GM18909 (cell line): ENCODE data around the gene CCDC12.
"Not testable (repeated sequence)": the region's sequence is repeated elsewhere in the genome, so short reads cannot be mapped to it uniquely, and the experiment has no call there.

Source experiments
- ATAC-seq: cut with Tn5 transposase; IDR thresholded peaks from one replicate; pipeline ENCODE4 v1.9.1; 2021; ENCODE audit warnings: mild to moderate bottlenecking; ENCODE audit not compliant: unreplicated experiment, poor library complexity

Gene CCDC12

DNA sequence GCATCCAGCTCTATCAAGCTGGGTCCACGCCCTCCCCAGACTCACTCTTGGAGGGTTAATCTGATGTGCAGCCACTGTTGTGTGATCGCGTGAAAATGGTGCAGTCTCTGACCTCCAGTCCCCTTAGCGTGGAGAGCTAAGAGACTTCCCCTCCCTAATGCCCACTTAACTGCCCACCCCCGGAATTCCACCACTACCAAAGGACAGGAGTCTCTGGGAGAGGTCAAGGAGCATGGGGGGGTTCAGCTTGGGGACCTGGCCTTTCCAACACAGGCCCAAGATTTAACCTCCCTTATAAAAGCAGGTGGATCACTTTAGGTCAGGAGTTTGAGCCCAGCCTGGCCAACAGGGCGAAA lies 48.8 kb downstream of the CCDC12 start:
- ATAC-seq, result no peak

DNA sequence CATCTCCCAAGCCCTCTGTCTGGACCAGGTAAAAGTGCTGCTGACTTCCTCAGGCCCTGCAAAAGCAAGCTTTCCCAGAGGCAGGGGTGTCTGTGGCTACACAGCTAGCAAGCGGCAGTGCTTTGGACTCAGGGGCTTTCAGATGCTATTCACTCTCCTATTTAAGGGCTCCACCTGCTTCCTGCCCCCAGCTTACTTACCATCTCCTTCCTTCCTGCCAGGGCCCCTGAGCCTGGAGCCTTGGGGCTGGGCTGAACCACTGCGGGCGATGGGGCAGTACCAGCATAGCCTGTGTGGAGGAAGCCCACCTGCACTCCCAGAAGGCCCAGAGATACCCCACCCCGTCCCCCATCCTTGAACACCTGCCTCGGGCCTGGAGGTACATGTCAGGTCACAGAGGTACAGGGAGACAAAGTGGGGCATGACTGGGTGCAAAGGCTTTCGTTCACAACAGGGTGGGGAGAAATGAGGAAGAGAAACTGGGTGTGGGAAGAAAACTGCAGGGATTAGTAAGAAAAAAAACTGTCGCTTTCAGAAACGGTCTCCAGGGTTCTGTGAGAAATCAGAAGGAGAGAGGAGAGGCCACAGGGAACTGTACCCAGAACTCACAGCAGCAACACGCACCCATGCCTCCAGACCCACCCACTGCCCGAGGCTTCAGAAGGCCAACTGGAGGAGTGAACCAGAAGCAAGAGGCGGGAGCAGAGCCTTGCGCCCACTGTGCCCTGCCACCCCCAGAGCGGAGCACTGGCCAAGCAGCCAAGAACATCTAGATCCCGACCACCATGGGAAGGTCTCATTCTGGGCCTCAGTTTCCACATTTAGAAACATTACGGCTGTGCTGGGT lies 49.5 kb downstream of the CCDC12 start:
- peak; percentile 58 for ATAC-seq

DNA sequence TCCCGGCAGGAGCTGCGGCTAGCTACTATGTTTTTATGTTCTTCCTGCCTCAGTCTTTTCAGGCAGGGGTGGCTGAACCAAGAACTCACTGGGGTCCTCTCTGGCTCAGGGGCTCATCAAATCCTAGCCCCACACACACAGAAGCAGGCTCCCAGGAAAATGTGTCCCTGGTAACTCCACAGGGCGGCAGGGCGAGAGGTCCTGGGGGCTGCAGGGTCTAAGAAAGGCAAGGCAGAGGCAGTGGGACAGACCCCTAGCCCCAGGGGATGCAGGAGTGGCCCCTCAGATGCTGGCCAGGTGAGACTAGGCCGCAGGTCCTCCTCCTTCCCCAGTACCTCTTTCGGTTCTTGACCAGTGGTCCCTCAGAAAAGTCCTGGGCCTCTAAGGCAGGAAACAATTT lies 50.1 kb downstream of the CCDC12 start:
- no peak for ATAC-seq

DNA sequence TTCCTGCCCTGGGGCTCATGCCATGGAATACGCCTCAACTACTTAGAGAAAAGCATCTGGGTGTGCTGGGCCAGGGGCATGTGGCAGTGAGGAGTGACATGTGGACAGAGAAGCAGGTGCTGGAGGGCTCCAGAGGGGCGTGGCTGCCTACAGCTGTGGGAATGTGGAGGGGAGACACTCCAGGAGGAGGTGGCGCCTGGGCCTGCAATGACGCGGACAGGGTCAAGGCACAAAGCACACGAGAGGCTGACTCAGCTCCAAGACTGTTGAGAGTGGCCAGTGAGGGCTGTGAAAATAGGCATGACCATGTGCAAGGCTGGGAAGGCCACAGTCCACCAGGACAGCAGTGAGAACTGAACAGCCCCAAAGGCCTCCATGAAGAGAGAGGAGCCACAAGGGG lies 50.5 kb downstream of the CCDC12 start:
- no peak for ATAC-seq

DNA sequence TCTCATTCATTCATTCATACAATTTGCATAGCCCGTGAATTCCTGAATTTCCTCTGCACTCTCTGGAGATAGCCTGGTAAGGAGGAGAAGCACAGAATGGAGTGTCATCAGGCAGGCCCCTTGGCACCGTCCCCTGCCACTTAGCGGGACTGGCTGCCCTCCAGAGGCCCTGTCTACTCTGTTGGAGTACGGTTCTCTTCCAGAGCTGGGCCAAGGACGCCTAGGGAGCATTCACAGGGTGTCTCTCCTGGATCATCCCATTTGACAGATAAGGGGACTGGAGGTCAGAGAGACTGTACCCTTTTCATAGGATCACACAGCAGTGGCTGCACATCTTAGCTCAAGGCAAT lies 51.0 kb downstream of the CCDC12 start:
- ATAC-seq, result no peak

DNA sequence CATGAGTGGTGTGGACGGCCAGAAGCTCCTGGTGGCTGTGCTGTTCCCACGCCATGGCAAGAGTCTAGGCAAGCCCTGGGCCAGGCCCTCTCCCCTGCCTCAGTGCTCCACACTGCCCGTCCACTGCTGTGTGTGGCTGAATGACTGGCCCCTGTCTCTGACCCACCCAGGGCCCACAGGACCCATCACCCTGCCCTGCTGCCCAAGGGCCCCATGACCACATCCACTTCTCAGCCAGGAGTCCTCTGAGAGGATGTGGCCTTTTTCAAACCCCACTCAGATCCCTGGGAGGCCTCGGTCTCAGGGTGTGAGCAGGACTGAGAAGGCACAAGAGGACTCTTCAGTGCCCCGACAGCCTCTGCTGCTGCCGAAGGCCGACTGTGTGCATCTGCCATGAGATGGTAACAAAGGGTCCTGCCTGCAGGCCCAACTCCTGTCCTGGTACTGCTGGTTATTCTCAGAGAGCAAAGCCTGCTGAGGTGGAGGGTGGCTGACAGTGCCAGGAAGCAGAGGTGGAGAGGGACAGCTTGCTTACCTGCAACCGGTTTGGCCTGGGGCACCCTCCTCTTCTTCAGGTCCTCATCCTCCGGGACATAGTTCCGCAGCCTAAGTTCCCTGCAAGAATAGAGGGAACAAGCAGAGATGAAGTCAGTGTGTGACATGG lies 51.5 kb downstream of the CCDC12 start:
- no peak for ATAC-seq

DNA sequence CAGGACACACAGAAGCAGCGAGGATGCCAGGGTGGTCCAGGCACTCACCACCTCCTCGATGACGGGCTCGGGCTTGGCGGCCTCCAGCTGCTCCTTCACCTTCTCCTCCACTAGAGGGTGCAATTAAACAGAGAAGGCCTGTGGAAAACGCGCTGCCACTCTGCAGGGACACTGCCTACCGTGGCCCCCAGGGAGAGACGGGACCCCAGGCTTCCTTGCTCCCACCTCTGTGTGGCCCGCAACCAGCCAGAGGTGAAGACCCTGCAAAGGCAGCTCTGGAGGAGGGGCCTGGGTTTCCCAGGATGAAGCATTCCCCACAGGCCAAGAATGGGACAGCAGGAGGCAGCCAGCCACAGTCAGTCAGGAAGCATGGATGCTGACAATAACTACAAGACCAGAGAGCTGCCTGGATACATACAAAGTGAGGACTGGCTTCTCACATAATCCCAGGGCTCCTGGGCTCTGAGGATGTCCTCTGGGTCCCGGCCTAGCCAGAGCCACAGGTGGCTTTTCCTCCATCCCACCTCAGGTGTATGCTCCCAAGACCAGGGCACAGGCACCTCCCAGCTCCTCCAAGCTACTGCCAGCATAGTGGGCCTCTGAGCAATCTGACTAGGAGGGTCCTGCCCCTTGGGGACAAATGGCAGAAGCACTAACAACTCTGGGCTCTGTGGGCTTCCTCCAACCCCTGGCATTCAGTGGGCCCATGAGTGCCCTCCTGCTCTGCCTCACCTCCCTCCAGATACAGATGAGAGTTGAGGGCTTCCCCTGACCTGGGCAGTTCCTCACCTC lies 52.8 kb downstream of the CCDC12 start:
- no peak for ATAC-seq

DNA sequence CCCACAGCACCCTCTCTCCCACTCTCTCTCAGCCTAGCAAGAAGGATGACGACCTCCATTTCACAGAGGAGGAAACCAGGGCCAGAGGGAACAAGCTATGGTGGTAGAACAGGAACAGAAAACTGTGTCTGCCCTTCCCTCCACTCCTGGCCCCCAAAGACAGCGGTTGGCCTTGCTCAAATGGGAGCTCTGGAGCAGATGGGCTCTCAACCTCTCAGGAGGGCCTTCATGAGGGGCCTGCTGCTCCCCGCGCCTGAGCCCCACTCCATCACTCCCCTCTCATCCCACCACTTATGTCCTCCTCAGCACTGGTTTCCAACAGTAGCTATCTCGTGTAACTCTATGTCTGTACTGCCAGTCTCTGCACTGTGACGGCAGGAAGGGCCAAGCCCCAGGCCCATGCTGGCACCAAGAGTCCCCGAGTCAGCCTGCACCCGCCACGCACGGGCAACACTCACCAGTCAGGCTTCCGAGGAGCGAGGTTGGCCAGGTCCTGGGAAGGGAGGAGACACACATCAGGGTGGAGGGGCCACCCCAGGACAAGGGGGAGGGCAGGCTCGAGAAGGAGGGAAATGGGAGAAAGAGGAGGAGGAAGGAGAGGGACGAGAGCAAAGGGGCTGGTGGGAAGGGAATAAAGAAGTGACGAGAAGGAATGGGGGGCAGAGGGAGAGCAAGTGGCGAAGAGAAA lies 53.5 kb downstream of the CCDC12 start:
- no peak for ATAC-seq

DNA sequence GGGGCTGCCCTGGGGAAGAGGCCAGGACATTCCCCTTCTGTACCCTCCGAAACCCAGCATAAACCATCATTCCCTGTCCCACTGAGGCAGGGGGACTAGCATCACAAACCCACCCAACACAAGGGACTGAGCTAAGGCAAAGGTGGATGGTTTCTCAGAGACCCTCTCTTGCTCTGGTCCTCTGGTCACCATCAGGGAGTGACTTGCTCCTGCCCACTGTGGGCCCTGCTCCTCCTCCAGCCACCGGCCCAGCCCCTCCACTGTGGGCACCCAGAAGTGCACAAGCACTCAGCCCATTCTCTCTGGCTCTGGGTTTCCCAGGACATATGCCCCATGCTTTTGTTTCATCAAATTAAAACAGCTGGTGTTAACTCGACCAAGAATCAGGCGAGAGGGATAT lies 54.1 kb downstream of the CCDC12 start:
- ATAC-seq, result no peak

DNA sequence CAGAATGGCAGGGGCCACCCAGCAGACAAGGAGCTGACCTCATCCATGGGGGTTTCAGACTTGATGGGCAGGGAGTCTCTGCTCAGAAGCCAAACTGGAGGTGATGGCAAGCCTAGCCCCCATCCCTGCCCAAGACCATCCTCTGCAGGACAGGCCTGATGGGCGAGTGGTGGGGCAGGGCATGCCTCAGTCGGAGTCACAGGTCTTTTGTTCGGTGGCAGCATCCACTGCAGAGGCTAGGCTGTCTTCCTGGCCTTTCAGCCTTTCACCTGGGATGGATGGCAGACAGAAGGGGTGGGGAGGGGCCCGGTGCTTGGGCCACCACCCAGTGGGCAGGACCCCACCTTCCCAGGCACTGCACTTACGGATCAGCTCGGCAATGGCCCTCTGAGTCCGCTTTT lies 54.7 kb downstream of the CCDC12 start:
- ATAC-seq, result no peak

DNA sequence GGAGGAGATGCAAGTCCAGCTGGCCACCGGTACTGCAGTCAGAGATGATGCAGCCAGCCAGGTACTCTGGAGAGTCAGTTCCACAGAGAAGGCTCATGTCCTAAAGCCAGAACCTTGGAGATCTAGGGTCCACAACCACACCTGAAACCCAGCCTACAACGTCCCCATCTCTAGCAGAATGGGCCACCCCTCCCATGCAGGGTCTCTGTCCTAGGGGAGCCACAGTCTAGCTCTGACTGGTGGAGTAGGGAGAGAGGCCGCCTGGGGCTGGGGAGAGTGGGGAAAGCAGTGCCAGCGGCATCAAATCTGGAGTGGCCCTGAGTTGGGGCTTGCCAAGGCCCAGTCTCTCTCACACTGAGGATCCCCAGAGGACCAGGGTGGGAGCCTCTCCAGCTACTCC lies 55.5 kb downstream of the CCDC12 start:
- ATAC-seq, result no peak

DNA sequence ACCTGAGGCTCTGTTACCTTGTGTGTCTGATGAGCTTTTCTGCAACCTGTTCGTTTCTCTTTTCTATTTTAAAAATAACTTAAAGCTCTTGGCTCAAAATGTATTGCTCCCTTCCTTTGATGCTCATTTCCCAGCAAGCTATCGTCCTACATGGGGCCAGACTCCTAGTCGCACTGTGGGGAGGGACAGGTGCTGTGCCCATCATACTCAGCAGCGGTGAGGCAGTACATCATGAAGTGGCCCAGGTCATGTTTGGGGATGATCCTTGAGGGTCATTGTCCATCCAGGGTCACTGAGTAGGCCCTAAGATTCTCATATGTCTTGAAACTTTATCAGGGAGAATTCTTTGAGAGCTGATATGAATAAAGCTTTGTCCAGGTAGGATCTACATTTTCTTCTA lies 57.9 kb downstream of the CCDC12 start:
- ATAC-seq, result no peak

DNA sequence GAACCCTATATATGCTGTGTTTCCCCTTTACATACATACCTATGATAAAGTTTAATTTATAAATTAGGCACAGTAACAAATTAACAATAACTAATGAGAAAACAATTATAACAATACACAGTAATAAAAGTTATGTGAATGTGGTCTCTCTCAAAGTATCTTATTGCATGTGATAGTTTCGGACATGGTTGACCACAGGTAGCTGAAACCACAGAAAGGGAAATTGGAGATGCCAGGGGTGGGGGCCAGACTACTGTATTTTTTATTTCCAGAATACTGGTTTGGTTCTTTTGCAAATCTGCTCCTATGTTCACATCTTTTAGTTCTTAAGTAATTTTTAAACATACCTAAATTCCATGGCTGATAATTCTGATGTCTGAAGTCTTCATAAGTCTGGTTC lies 58.3 kb downstream of the CCDC12 start:
- ATAC-seq, result no peak

DNA sequence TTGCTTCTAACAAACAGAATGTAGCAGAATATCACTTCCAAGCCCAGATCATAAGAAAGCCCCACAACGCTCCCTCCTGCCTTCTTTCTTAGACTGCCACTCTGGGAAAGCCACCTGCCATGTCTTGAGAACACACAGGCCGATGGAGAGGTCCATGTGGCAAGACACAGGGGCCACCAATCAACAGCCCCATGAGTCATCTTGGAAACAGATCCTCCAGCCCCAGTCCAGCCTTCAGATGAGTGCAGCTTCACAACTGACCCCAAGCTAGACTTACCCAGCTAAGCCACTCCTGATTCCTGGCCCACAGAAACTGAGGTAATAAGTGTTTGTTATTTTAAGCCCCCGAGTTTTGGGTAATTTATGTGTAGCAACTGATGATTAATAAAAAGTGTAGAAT lies 59.3 kb downstream of the CCDC12 start:
- no peak for ATAC-seq

DNA sequence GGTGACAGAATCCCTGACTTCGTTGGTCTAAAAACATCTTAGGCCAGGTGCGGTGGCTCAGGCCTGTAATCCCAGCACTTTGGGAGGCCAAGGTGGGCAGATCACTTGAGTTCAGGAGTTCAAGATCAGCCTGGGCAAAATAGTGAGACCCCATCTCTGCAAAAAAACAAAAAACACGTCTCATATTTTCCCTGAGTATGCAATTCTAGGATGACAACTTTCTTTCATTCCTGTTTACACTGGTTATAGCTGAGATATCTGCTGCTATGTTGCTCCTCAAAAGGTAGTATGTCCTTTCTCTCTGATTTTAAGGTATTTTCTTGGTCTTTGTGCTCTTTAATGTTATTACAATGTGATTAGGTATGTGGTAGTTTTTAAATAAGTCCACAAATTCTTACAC lies 59.7 kb downstream of the CCDC12 start:
- ATAC-seq, result no peak

DNA sequence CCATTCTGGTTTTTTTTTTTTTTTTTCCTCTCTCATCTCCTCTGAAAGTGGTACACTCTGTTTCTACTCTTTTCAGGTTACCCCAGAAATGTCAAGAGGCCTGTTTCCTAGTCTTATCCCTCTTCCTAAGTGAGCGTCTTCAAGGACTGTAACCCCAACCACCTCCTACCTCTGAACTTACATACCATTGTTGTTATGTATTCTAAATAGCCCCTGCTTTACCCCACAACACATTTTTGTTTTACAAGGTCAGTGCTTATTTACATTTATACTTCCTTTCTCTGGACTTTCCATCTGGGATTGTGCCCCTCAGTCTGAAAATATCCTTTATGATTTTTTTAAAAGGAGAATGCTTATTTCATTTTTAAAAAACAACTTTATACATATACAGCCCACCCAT lies 60.3 kb downstream of the CCDC12 start:
- ATAC-seq, result no peak

DNA sequence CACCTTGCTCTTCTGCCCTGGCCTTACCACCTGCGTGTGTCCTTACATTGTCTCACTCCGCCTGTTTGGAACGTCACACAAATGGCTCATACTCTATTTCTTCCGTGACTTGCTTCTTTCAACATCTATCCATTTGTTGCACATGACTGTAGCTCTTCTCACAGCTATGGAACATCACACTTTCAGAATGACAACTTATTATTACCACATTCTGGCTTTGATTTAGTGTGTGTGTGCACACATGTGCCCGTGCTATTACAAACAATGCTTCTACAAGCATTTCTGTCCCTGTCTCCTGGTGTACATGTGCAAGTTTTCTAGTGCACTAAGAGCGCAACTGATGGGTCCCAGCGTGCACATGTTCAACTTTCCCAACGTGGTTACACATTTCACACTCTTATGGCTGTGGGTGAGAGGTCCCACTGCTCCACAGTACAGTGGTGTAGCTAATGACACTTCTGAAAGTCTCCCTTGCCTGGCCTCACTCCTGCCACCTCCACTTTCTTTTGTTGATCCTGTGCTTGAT lies 61.2 kb downstream of the CCDC12 start:
- no peak for ATAC-seq

DNA sequence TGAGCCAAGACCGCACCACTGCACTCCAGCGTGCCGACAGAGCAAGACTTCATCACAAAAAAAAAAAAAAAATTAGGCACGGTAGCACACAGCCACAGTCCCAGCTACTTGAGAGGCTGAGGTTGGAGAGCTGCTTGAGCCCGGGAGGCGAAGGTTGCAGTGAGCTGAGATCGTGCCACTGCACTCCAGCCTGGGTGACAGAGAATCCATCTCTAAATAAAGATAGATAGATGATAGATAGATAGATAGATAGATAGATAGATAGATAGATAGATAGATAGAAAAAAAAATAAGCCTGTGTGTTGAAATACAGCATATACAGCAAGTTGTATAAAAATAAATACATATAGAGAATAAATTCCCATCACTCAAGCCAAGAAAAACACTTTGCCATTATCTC lies 61.7 kb downstream of the CCDC12 start:
- ATAC-seq, result no peak

DNA sequence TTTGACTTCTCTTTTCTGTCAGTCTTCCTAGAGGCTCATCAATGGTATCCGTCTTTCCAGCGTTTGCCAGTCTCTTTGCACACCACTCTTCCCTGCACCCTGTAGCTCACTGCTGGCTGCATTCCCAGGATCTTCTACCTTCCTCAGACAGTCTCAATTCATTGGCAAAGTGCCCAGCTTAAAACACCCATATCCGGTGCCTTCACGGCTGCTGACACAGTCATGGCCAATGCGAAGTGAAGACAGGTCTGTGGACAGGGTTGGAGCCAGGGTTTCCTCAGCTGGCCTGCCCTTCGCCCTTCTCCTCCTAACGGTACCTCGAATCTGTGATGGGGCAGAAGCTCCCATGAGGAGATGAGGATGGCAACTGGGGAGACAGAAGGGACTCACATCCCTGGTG lies 62.9 kb downstream of the CCDC12 start:
- ATAC-seq, result no peak

DNA sequence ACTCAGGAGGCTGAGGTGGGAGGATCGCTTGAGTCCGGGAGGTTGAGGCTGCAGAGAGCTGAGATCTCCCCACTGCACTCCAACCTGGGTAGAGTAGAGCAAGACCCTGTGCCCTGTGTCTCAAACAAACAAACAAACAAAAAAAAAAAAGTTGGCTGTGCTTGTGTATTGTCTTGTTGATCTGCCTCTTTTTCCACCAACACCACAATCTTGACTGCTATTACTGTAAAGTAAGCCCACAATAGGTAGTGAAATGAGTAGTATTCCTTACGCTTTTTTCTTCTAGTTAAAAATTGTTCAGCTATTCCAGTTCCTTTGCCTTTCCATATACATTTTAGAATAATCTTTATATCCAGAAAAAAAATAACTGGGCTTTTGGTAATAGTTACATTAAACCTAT lies 63.6 kb downstream of the CCDC12 start:
- no peak for ATAC-seq

DNA sequence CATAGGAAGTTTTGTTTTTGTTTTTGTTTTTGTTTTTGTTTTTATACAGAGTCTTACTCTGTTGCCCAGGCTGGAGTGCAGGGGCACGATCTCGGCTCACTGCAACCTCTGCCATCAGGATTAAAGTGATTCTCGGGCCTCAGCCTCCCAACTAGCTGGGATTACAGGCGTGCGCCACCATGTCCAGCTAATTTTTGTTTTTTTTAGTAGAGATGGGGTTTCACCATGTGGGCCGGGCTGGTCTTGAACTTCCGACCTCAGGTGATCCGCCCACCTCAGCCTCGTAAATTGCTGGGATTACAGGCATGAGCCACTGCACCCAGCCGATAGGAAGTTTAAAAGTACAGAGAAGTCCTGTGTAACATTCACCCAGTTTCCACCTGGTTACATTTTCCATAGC lies 65.6 kb downstream of the CCDC12 start:
- not testable (repeated sequence) for ATAC-seq
